ENCODE results near the gene CFAP410. TPM values are rescaled to one million over a fixed set of nuclear protein-coding genes. Genes with fewer than 3 reads are reported as not detected.
A peak's percentile ranks its signal among the peaks of the same experiment; 100 is the strongest.

The CFAP410 gene
- total RNA-seq, 2 experiments from 2014 or later: 15.1 to 20.6 TPM

DNA sequence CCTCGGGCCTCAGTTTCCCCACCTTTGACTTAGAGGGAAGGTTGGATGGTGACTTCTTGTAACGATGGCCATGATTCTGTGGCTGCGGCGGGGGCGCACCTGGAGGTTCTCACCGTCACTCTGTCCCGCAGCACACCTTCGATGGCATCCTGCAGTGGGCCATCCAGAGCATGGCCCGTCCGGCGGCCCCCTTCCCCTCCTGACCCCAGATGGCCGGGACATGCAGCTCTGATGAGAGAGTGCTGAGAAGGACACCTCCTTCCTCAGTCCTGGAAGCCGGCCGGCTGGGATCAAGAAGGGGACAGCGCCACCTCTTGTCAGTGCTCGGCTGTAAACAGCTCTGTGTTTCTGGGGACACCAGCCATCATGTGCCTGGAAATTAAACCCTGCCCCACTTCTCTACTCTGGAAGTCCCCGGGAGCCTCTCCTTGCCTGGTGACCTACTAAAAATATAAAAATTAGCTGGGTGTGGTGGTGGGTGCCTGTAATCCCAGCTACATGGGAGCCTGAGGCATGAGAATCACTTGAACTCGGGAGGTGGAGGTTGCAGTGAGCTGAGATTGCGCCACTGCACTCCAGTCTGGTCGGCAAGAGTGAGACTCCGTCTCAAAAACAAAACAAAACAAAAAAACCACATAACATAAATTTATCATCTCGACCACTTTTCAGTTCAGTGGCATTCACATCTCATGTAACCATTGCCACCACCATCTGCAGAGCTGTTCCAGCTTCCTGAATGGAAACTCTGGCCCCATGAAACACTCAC, 41.5 kb downstream of the CFAP410 start:
- intact Hi-C loops (cut with micrococcal nuclease; ENCODE audit: unreplicated experiment): no loop called here

DNA sequence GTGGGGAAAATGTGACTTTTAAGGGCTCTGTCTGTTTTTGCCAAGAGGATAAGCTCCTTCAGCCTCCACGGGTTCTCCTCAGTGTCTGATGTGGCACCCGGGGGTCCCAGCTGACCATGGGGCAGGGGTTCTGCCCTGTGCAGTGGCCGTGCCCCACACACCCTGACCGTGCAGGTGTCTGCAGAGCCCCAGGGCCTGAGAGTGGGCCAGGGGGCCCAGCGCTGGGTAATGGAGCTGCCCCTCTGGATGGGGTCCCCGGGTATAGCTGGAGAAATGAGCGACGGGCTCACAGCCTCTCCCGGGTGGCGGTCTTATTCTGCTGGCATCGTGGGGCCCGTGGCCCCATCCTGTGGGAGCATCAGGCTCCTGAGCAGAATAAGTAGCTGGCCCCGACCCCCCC, 42.3 kb downstream of the CFAP410 start:
- no TSS peak for BruUV-seq (replicated peaks)
- H3K4me1 ChIP-seq (ENCODE audit: insufficient read depth, low read length, poor library complexity, severe bottlenecking): peaks cover 64% of the 10 kb centered on the region

More for the DNA sequence above, 41.5 kb downstream of the CFAP410 start:
- H3K79me2 ChIP-seq (ENCODE audit: insufficient read depth, low read depth, low read length): peaks cover 7% of the 10 kb centered on the region; the same call in 1 of the 2 replicates
- peak; percentile 83 for DNase-seq (ENCODE audit: low spot score)
- no peak overlapping the region for H2AFZ ChIP-seq (ENCODE audit: low read length)
- BruUV-seq (replicated peaks): no TSS peak
- H3K4me1 ChIP-seq (ENCODE audit: insufficient read depth, low read length, poor library complexity, severe bottlenecking): peaks cover 72% of the 10 kb centered on the region
- ChIA-PET CTCF (ENCODE audit: unreplicated experiment) (no interaction called here), POLR2A (no interaction called here)
- no peak overlapping the region for H3K4me3 ChIP-seq (ENCODE audit: low read depth, low read length, poor library complexity, severe bottlenecking)
- H4K20me1 ChIP-seq (ENCODE audit: insufficient read depth, low read length): no peaks in the 10 kb centered on the region
- no peak overlapping the region for H3K27ac ChIP-seq (ENCODE audit: low read depth, low read length, poor library complexity, severe bottlenecking)
- no peak for TF ChIP-seq EZH2phosphoT487 (IDR thresholded peaks at IDR 0.05; ENCODE audit: borderline replicate concordance, low read depth, low read length)
- TF ChIP-seq, protein P1, sequence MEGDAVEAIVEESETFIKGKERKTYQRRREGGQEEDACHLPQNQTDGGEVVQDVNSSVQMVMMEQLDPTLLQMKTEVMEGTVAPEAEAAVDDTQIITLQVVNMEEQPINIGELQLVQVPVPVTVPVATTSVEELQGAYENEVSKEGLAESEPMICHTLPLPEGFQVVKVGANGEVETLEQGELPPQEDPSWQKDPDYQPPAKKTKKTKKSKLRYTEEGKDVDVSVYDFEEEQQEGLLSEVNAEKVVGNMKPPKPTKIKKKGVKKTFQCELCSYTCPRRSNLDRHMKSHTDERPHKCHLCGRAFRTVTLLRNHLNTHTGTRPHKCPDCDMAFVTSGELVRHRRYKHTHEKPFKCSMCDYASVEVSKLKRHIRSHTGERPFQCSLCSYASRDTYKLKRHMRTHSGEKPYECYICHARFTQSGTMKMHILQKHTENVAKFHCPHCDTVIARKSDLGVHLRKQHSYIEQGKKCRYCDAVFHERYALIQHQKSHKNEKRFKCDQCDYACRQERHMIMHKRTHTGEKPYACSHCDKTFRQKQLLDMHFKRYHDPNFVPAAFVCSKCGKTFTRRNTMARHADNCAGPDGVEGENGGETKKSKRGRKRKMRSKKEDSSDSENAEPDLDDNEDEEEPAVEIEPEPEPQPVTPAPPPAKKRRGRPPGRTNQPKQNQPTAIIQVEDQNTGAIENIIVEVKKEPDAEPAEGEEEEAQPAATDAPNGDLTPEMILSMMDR (conservative IDR thresholded peaks at IDR 0.05; ENCODE audit: low read length): peak; percentile 87
- no peaks in the 10 kb centered on the region for H3K36me3 ChIP-seq (ENCODE audit: insufficient read depth, low read length)
- no peaks in the 10 kb centered on the region for H3K9me2 ChIP-seq (ENCODE audit: insufficient read depth, low read length)
- H3K9me3 ChIP-seq (ENCODE audit: low read length): no peaks in the 10 kb centered on the region
- H3K4me2 ChIP-seq (ENCODE audit: low read length): peak overlapping the region; percentile 43

More for the DNA sequence above, 42.3 kb downstream of the CFAP410 start:
- Histone ChIP-seq H3K4me3 (ENCODE audit: low read depth, low read length, poor library complexity, severe bottlenecking) (no peak overlapping the region), H3K4me2 (ENCODE audit: low read length) (no peak overlapping the region), H2AFZ (ENCODE audit: low read length) (no peak overlapping the region), H3K9me2 (ENCODE audit: insufficient read depth, low read length) (no peaks in the 10 kb centered on the region), H3K79me2 (ENCODE audit: insufficient read depth, low read depth, low read length) (peaks cover 7% of the 10 kb centered on the region; the same call in 1 of the 2 replicates), H3K27ac (ENCODE audit: low read depth, low read length, poor library complexity, severe bottlenecking) (no peak overlapping the region), H4K20me1 (ENCODE audit: insufficient read depth, low read length) (no peaks in the 10 kb centered on the region), H3K9me3 (ENCODE audit: low read length) (no peaks in the 10 kb centered on the region), H3K36me3 (ENCODE audit: insufficient read depth, low read length) (no peaks in the 10 kb centered on the region)
- CTCF ChIA-PET (ENCODE audit: unreplicated experiment): no interaction called here
- TF ChIP-seq, protein P1 (conservative IDR thresholded peaks at IDR 0.05; ENCODE audit: low read length): no peak
- TF ChIP-seq EZH2phosphoT487 (IDR thresholded peaks at IDR 0.05; ENCODE audit: borderline replicate concordance, low read depth, low read length): no peak
- no peak for DNase-seq (ENCODE audit: low spot score)
- POLR2A ChIA-PET: no interaction called here
- intact Hi-C loops (cut with micrococcal nuclease; ENCODE audit: unreplicated experiment): no loop called here

All from OCI-LY7 (cell line).